ENCODE results near the gene COL4A1. TPM values are rescaled to one million over a fixed set of nuclear protein-coding genes. Genes with fewer than 3 reads are reported as not detected.

Gene COL4A1
- 566 TPM for polyA plus RNA-seq (ENCODE audit: insufficient read length)

DNA sequence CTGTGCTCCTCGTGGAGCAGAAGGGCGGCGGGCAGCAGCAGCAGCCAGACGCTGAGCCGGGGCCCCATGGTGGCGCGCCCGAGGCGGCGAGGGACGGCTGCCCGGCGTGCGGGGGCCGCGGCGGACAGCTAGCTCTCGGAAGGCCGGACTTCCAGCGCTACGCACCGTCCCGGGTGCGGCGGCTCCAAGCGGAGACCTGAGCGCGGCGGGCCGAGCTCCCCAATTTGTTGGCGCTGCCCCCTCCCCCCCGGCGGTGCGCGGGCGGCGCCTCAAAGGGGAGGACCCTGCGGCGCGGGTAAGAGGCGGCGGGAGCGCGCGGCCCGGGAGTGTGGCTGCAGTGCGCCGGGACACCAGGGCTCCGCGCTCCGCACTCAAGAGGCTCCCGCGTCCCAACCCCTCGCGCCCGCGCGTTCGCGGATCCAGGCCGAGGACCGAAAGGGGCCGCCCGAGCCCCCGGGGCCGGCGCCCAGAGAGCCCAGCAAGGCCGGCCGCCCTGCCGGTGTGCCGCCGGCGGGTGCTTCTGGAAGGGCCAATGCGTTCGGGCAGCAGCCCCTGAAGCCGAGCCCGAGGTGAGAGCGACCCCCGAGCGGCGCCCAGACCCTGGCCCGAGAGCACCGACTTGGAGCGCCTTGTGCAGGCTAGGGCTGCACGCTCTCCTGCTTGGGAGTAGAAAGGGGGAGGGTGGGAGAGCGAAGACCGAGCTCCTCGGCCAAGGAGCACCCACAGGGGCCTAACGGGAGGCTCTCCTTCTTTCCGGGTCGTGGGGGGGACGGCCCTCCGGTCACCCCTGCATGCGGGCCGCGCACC, at the start of gene COL4A1, which contains the start of gene COL4A2:
TSS of gene COL4A1 (minus strand) at position 198 of the 807 bp plus-strand sequence. CDS start at position 68, 130 bp downstream.
TSS of gene COL4A2 (plus strand) at position 325 of the 807 bp plus-strand sequence. CDS start 620 bp downstream, outside the sequence.
- no peak for DNase-seq (ENCODE audit: low read depth)

DNA sequence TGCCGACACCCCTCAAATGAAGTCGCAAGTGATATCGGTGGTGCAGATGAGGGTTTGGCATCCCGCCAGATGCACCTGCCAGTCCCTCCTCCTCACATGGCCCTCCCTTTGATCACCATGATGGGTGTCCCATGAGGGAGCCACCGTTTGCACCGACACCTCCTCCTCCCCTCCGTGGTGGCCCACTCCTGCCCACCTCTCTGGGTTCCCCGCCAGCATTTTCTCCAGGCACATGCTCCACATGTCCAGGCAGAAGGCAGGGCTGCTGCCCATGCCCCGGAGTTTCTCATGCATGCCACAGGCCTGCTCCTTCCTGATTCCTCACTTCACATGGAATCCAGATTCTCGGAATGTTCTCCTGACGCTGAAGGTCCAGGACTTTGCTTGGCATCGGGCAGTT, 49.4 kb upstream of the COL4A1 start:
- DNase-seq (ENCODE audit: low read depth) = no peak

DNA sequence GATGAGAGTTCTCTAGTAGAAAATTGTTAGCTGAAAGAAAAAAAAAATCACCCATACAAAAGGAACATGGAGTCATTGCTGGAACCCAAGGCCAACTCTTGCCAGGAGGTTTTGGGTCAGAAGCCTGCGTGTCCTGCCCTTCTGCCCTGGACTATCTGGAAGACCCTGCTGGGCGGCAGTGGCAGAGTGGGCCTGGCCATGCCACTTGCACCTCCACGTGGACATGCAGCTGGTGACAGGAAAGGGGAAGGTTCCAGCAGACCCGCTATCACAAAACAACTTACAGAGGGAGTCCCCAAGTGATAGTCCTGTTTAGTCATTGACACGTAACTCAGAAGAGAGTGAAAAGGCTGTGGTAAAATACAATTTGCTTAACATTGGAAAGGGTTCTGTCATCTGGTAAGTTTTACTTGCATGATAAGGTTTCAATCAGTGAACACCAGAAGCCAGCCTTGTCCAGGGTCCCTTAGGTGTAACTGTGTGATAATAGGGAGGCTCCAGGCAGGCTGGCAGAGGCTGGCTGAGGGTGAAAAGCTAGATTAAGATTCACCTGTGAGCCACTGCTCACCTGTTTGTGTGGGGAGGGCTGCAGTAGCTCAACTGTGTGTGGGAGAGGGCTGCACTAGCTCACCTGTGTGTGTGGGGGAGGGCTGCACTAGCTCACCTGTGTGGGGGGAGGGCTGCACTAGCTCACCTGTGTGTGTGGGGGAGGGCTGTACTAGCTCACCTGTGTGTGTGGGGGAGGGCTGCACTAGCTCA, 47.9 kb upstream of the COL4A1 start:
- no peak for DNase-seq (ENCODE audit: low read depth)

DNA sequence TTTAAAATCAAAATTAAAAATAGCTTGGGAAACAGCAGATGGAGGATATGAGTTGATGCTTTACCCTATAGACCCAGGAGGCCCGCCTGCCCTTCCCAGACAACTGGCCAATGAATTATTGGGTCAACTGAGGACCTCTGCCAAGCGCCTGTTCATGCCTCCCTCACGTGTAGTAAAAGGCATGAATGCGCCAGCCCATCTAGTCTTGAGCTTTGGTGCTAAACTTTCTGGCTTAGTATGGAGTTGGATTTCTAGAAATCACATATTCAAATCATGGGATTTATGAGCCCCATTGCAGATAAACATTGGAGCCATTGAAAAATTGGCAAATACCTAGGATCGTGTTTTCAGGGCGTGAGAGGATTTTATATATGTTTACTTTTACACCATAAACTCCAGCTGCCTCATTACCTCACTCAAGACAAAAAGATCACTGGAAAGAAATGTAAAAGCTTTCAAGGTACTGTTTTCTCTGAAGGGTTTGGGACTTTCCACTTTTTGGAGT, 47.2 kb upstream of the COL4A1 start:
- no peak for DNase-seq (ENCODE audit: low read depth)

DNA sequence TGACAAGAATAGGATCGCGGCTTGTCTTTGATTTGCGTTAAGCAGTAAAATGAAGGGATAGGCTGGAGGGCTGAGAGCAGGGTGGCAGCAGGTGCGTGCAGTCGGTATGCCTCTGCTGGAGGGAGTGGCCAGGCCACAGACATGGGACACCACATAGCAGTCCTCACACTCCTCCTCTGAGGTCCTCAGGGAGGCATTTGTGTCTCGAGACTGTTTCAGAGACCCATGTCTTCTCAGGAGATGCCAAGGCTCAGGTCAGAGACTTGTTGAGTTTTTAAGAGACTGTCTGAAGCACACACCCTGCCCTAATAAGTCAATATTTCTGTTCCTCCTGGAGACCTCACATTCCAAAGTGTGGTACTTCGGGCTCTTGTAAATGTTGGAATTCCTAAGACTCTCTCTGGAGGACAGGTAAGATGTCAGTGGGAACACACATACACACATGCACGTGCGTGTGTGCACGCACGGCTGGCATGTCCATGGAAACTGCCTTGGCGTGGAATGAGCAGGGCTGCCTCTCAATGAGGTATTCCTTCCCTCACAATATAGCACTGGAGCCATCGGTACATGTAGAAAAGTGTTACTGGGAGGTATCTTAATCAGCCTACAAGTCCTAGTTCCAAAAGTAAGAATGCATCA, 46.5 kb upstream of the COL4A1 start:
- no peak for DNase-seq (ENCODE audit: low read depth)

DNA sequence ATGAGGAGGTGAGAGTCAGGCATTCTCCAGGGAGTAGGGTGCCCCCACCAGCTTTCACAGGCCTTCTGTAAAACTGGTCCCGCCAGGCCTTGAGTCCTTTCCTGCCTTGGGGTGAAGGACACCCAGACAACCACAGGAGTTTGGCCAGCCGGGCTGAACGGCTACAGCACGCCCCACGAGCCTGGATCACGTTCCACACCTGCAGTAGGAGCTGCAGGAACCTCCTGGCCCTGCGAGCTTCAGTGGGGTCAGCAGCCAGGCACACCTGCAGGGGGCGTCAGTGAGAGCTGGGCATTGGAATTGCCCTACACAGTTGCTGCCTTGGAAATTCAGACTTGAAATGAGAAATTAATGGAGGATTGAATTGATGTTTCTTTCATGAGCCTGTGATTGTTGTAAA, 45.8 kb upstream of the COL4A1 start:
- DNase-seq (ENCODE audit: low read depth) = no peak

DNA sequence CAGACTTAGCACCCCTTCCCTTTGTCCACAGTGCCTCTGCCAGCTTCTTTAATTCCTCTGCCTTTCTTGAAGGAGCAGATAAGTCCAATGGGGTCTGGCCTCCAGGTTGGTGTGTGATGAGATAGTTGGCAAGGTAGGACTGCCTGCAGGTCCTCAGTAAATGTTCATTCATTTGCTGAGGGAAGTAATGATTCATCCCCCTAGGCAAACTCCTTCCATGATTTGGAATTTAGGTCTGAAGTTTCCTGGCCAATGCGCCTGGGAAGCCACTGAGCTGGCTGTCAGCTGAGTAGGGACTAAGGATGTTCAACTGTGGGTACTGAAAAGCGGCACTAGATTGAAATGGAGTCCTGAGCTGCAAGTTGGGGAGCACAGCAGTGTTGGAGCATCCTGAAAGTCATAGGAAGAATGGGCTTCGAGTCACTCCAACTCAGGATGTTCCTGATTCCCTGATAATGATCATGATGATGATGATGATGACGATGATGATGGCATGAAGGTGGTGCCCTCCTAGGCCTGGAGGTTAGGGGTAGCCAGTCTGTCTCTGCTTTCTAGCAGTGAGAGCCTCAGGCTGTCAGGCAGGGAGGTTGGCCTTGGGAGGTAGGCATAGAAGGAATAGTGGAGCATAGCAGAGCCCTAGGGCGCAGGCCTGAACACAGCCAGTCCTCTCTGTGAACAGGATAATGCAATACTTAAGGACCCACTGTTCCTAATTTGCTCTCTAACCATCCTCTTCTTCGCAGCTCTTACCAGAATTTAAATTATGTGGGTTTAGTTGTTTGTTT, 44.9 kb upstream of the COL4A1 start:
- DNase-seq (ENCODE audit: low read depth) = no peak

DNA sequence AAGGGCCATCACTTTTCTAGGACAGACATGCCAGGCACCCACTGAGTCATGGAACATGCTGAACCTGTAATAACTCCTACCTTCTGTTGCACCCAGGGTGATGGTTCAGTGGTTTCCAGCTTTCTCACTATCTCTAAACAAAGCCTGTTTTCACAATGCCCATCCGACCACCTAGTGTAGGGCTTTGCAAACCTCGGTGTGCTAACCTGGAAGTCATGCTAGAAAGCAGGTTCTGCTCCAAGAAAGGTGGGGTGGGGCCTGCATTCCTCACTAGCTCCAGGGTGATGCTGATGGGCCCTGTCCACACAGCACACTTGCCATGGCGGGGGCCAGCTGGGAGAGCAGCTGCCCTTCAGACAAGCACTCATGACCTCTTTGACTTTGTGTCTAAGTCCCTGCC, 43.6 kb upstream of the COL4A1 start:
- DNase-seq (ENCODE audit: low read depth) = no peak

DNA sequence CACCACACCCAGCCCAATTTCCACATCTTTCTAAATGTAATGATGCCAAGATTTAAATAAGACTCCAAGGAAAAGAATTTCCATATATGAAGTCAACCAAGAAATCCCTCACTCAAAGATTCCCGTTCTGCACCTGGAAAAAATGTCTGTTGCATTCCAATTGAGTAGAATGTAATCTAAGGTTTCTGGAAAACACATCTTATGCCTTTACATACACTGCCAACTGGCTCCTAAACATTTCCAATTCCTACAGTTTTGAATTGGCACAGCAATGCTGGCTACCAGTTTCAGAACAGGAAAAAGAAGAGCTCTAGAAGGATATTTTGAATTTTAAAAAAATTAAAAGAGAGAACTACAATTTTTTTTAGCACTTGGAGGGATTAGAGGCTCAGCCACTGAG, 43.1 kb upstream of the COL4A1 start:
- DNase-seq (ENCODE audit: low read depth) = no peak

DNA sequence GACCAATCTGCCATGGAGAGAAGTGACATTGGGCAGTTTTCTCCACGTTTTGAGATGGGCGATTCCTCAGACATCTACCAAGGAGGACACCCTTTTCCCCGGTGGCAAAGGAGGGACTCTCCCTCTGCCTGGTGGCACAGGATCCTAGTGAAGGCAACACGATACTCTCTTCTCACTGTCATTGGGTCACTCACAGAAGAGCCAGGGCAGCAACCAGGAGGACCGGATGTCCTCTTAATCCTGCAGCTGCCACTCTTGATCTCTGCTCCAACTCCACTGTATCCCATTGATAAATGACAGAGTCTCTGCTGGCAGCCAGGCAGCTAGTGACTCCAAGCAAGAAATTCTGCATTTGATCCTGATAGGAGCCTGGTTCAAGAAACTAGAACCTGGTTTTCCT, 42.3 kb upstream of the COL4A1 start:
- no peak for DNase-seq (ENCODE audit: low read depth)

DNA sequence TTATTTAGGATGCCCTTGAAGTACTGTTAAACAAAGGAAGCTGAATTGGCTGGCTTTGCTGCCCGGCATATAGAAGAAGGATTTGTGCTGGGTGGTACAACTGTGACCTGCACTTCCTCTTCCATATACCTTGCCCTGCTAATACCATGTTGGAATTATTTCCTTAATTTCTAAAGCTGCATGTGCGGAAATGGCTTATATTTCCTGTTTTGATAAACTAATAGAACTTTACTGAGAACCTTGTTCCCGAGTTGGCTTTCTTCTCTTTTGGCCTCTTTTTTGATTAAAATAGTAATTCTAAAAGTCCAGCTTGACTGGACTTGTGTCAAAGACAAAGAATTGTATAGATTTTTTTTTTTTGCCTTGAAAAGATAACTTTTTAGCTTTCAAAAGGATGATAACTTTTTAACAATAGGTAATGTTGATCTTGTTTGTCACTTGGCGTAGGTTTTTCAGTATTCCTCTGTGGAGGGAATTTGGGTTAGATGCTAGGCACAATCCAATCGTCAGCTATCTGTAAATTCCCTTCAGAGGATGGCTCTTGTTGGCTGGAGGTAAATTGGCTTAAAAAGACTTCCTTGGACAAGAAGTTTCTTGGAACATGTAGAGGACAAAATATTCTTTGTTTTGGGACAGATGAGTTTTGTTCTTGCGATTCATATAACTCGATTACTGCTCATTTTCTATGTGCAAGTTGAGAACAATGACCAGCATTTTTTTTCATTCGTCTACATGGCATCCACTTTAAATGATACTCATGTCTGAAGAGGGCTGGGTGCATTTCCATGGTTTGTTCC, 41.5 kb upstream of the COL4A1 start:
- DNase-seq (ENCODE audit: low read depth) = no peak

DNA sequence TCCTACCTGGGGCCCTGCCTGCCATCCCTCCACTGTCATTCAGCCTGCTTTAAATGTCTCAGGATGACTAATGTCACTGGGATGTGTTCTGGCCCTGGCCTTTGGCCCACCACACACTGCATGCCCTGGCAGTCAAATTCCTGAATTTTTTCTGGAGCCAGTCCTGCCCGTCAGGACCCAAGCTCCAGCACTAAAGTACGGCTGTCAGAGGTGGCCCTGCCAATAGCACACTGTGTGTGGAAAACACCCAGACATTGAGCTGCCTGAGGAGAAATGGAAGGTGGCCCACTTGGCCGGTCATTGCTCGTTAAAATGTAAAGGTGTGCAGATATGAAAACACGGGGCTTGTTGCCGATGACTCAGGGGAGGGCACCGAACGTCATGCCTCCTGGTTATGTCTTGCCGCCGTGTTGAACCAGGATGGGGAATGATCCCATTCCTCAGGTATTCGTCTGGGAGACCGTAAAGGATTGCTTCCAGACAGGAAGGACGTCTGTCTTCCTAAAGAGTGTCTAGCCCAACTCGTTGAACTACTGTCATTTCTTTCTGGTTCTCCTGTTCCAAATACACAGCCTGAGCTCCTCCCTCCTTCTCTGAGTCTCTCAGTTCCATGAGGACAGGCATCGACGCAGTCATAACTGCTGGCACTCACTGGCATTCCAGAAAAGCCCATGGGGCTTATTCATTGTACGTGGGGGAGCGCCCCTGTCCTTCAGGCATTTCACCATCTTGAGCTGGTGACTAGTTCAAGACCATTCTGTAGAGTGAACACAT, 40.8 kb upstream of the COL4A1 start:
- no peak for DNase-seq (ENCODE audit: low read depth)

DNA sequence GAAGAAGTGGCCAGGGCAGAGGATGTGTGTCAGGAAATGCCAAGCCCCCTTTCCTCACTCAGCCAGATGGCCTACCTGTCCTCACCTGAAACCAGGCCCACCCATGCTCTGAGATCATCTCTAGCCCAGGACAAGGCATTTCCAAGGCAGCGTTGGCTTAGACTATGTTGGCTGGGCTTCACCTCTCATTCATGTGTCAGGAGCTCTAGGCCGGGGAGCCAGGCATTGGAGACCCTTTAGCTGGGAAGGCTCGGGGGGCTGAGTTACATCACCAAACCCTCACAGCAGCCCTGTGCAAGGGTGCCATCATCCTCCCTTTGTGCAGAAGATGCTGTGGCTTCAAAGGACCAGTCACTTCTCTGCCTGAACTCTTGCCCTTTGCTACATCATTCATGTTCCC, 40.1 kb upstream of the COL4A1 start:
- no peak for DNase-seq (ENCODE audit: low read depth)

DNA sequence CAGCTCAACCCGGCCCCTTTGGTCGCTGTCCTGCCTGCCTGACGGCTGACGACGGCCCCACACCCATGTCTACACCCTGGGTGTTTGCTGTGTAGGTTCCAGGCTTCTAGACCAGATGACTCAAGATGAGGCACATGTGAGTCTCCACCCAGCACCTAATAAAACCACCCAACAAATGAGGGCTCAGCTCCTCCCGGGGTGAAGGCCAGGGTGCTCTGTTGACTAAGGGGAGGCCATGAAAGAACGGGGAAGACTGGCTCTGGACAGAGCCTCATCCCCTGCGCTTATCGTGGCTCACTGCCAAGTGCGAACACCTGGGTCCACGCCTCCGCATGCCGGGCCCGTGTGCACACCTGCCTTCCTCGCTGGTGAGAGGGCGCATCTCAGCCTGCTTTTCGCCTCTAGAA, 39.7 kb upstream of the COL4A1 start:
- no peak for DNase-seq (ENCODE audit: low read depth)

DNA sequence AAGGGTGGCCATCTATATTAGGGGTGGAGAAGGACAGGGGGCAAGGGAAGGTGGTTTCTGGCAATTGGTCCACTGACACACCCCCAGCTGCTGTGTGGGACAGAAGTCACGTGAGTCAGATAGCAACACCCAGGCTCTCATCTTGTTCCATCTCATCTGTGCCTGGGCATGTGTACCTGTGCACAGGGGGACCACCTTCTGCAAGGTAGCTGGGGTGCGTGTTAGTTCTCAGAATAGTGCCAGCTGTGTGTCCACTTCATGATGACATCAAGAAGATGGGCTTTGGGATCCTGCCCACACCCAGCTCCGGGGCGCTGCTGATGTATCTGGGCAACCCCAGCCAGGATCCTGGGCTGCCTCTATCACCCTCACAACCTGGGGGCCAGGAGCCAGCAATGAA, 38.7 kb upstream of the COL4A1 start:
- no peak for DNase-seq (ENCODE audit: low read depth)

DNA sequence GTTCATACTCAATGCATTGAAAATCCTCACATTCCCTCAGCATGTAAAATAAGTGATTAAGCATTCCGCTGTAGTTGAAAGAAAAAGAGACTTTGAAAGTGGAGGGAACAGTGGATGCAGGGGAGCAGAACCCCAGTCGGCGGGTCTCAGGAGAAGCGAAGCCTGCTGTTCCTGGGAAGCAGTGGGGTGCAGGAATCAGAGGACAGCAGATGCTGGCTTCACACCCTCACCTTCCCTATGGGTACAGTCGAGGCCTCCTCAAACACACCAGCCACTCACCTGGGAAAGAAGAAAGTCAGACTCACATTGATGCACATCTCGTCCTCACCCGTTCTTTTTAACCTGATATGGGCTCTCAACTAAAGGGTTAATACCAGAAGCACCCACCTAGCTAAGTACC, 38.3 kb upstream of the COL4A1 start:
- no peak for DNase-seq (ENCODE audit: low read depth)

DNA sequence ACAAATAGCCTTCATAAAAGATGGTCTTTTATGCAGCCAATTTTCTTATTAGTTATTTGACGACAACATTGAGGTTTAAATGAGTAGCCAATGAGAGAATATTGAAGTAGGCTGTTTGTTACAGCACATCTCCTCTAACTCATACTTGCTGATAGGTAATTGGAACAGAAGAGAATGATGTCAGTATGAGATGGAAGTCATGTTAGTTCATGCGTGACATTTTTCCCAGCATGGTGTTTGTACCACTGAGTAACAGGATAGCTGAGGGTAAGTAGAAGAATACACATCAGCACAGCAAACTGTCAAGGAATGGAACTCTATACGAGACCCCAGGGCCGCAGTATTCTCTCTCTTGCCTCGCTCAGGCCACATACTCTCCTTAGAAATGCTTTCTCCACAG, 37.4 kb upstream of the COL4A1 start:
- no peak for DNase-seq (ENCODE audit: low read depth)

DNA sequence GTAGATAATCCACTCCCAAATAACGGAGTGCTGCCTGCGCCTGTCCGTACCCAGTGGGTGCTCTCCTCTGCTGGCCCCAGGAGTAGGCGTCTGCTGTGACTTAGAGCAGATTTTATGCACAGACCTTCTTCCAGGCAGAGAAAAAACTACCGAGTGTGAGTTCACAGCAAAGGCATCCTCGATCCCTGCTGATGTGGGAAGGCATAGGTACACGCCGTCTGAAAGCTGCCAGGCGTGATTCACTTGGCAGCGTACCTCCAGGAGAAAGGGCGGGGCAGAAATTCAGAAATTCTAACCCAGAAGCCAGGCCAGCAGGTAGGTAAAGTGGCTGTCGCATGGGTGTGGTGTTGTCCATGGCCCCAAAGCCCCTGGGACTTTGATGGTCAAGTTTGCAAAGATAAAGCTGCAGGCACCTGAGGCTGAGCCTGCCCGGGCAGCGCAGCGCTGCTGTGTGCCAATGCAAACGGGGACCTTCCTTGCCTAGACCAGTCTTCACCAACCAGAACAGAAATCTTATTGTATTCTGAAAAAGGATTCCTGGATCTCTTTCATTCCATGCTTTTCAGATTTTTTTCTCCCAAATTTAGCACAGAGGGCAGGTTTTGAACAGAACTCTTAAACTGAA, 36.4 kb upstream of the COL4A1 start:
- no peak for DNase-seq (ENCODE audit: low read depth)

DNA sequence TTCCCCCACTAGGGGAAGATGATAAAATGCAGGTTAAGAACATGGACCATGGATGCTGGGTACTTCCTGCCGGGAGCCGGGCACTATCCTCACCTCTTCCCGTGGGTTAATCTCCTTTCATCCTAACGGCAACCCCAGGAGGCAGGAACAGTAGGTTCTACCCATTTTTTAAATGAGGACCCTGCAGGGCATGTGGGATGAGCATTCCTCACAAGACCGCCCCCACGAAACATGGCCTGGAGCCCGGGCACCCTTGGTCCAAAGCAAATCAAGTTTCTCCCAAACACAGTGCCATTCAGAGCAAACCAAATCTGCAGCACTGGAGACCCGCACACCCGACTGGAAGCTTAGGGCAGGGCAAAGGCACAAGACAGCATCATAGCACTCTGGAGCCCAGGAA, 35.5 kb upstream of the COL4A1 start:
- no peak for DNase-seq (ENCODE audit: low read depth)
